NCI-H1048 (cell line): ENCODE results near the gene PSMA6.
"Not testable (repeated sequence)": the region's sequence is repeated elsewhere in the genome, so short reads cannot be mapped to it uniquely, and the experiment has no call there.

Source experiments
- DNase-seq: peaks from one replicate; lab custom pipeline; 2025; lab: John Stamatoyannopoulos, UW

Gene PSMA6

GRCh38 chr14:35344107-35344807 lies 52.1 kb downstream of the PSMA6 start:
- no peak for DNase-seq

GRCh38 chr14:35346738-35347322 lies 54.6 kb downstream of the PSMA6 start:
- no peak for DNase-seq

GRCh38 chr14:35347323-35348043 lies 55.3 kb downstream of the PSMA6 start:
- no peak for DNase-seq

- not testable (repeated sequence) for DNase-seq
These were observed 55.8 kb downstream of the PSMA6 start for GRCh38 chr14:35348044-35348380.

- no peak for DNase-seq
These were observed 57.5 kb downstream of the PSMA6 start for GRCh38 chr14:35349496-35350365.

- no peak for DNase-seq
These were observed 59.3 kb downstream of the PSMA6 start for GRCh38 chr14:35351497-35351896.

- DNase-seq = no peak
These were observed 59.7 kb downstream of the PSMA6 start for GRCh38 chr14:35351897-35352273.

GRCh38 chr14:35352274-35353233 lies 60.4 kb downstream of the PSMA6 start:
- DNase-seq = no peak

- no peak for DNase-seq
These were observed 61.4 kb downstream of the PSMA6 start for GRCh38 chr14:35353409-35354172.

- DNase-seq = not testable (repeated sequence)
These were observed 63.1 kb downstream of the PSMA6 start for GRCh38 chr14:35355235-35355634.

GRCh38 chr14:35355981-35356841 lies 64.0 kb downstream of the PSMA6 start:
- no peak for DNase-seq

GRCh38 chr14:35359655-35360054 lies 67.5 kb downstream of the PSMA6 start:
- DNase-seq = not testable (repeated sequence)

- DNase-seq = no peak
These were observed 68.9 kb downstream of the PSMA6 start for GRCh38 chr14:35361141-35361480.

- no peak for DNase-seq
These were observed 70.3 kb downstream of the PSMA6 start for GRCh38 chr14:35362450-35362849.

GRCh38 chr14:35362911-35363374 lies 70.8 kb downstream of the PSMA6 start:
- no peak for DNase-seq

- no peak for DNase-seq
These were observed 73.2 kb downstream of the PSMA6 start for GRCh38 chr14:35365130-35366055.

GRCh38 chr14:35366056-35366451 lies 73.9 kb downstream of the PSMA6 start:
- no peak for DNase-seq

- DNase-seq = no peak
These were observed 74.4 kb downstream of the PSMA6 start for GRCh38 chr14:35366521-35366976.
